HG02623 (cell line): ENCODE data around the gene SOX21.

Experiments
- ATAC-seq: cut with Tn5 transposase; IDR thresholded peaks from one replicate; pipeline ENCODE4 v1.9.1; 2021; ENCODE audit warnings: moderate library complexity; ENCODE audit not compliant: unreplicated experiment

Gene SOX21

DNA sequence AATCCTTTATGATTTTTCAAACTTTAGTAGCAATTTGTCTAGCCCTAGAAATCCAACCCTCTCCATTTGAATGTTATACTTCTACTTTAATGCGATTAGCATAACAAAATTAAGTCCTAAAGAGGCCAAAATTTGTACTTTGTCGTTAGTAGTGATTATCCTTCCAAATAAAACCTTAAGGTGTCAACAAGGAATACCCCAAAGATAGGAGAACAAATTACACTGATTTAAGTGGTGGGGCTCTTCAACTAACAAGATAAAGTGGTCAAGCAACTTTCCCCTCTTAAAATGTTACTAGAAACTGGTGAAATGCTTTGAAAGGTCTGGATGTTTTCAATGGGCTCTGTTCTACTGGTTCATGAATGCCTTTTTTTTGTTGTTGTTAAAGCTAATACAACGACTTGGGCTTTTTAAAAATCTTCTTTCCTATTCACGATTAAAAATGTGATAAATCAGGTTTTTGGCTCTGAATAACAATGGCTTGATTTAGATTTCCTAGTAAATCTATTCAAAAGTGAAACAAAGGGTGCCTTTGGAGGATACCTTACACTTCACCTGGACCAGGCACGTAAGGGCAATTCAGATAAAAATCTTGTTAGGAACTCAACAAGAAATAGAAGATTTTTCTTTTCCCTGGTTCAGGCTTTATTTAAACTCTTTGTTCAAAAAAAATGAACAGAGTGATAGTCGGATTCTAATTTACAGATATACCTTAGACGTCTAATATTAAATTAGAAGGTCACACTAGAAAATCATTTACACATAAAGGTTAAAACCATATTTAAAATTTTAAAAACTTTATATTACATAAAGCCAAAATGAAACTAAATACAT is 3.1 kb downstream of the SOX21 start:
- ATAC-seq: no peak

DNA sequence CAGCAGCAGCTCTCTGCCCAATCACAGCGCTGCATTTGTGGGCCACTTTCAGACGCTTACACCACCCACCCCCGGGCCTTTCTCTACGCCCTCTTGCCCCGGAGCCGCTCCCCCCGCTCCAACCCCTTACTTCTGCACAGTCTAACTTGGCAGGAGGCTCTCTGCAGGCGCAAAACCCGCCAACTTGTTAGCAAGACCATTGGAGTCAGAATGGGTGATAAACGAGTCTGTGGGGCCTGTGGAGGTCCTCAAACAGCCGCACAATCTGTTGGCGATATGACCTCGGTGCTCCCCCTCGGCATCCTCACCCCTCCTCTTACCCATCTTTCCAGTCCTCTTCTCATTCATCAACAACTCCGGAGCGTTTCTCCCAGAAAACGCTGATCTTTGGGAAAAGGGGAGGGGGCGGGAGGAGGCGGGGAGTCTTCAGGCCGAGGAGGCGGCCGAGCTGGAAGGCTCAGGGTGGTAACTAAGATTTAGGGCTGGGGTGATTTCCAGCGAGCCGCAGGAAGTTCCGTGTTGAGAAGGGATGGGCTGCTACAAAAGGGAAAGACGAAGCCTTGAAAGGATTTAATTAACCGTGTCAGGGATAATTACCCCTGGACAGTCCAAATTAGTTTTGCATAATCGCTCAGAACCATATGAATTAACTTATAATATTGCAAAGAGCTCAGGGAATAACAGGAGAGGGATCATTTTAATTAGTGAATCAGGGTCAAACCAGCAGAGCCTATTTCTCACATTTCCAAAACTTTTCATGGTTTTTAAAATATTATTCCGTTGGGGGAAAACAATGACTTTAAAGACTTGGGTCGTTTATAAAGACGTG is 4.1 kb downstream of the SOX21 start:
- ATAC-seq: no peak

DNA sequence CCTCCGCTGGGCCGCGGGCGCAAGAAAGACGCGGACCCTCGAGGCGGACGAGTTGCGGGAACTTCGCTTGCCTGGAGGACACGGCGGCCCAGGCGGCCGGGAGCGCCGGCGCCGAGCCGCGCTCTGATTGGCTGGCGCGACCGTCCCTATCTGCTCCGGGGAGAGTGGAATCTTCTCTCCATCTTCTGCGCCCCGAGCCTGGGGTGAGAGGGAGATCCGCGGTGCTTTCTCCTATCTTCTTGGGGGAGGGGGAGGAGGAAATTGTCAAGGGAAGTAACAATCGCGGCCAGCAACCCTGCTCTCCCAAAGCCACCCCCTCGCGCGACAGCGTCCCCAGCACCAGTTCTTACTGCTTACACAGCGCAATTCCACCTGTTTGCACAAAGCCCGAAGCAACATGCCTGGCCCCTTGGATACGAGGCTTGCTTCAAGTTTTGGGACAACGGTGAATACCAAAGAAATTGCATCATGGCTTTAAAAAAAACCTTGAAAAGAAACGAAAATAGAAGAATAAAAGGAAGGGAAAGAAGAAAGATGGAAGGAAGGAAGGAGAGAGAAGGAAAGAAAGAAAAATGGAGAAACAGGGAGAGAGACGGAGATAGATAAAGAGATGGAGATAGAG is 4.8 kb downstream of the SOX21 start:
- no peak for ATAC-seq

GRCh38 chr13:94706843-94707399 is 5.4 kb downstream of the SOX21 start:
- no peak for ATAC-seq

GRCh38 chr13:94706101-94706842 is 6.1 kb downstream of the SOX21 start:
- no peak for ATAC-seq

DNA sequence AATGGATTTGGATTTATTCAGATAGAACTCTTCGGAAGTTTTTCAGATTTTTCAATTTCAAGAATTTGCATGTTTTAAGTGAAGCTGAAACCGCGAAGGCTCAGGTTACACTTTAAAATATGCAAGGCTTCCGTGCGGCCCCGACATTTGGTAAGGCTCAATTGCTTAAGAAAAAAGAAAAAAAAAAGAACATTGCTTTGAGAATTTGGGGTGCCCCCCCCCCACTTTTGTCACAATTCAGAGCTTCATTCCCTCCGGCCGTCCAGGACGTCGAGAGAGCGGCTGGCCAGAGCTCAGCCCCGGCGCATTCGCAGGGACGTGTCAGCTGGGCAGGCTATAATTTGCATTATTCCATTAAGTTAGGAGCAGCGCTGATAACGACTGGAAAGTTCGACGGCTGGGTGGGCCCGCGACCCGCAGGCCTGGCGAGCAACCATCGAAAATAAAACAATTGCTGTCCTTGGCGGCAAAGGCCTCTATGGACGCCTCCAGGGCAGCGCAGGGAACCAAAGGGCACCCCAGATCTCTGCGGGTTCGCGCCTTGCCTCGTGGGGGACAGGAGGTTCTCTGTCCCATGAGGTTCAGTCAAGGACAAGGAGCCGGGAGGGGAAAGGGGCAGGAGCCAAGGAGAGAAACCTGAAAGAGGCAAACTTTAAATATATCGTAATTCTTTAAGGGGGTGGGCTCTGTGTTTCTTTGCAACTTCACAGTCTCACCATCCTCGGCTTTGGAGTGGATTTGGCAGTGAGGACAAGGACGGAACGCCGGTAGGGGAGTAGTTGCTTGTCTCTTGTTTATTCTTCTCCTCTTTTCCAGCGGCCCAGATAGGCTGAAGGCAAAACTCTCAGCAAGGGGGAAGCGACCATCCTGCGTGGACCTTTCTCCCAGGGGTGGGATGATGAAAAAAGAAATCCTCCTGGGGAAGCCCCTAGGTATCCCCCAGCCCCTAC is 7.0 kb downstream of the SOX21 start:
- no peak for ATAC-seq

DNA sequence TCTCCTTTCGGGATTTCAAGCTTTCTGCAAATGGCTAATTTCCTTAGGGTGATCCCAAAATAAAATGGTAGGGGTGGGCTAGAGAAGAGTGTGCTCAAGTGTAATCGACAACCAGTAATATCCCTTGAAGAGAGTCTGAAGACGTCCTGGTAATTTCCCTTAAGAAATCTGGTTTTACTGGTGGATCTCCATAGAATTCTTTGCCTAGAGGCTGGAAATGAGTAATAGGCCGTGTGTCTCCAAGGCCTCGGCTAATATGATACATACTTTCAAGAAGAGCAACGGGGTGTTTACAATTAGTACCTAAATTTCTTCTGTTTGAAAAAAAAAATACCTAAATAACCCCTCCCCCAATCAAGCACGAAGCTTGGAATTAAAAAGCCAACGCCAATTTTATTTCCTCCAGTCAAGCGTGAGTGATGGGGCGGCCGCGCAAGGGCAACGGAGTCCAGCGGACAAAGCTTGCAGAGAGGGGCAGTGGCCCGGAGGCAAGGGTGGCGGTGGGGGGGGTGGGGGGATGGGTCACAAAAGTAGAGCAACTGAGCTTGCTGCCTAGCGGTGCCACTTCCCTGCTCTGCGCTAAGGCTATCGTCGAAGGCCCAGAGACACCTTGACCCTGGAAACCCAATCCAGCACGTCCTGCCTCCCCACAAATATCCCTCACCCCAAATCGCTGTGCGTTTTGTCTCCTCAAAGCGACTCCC is 7.8 kb downstream of the SOX21 start:
- no peak for ATAC-seq

GRCh38 chr13:94703721-94704314 is 8.5 kb downstream of the SOX21 start:
- no peak for ATAC-seq

- no peak for ATAC-seq
Measured at GRCh38 chr13:94703271-94703670, 9.1 kb downstream of the SOX21 start.

DNA sequence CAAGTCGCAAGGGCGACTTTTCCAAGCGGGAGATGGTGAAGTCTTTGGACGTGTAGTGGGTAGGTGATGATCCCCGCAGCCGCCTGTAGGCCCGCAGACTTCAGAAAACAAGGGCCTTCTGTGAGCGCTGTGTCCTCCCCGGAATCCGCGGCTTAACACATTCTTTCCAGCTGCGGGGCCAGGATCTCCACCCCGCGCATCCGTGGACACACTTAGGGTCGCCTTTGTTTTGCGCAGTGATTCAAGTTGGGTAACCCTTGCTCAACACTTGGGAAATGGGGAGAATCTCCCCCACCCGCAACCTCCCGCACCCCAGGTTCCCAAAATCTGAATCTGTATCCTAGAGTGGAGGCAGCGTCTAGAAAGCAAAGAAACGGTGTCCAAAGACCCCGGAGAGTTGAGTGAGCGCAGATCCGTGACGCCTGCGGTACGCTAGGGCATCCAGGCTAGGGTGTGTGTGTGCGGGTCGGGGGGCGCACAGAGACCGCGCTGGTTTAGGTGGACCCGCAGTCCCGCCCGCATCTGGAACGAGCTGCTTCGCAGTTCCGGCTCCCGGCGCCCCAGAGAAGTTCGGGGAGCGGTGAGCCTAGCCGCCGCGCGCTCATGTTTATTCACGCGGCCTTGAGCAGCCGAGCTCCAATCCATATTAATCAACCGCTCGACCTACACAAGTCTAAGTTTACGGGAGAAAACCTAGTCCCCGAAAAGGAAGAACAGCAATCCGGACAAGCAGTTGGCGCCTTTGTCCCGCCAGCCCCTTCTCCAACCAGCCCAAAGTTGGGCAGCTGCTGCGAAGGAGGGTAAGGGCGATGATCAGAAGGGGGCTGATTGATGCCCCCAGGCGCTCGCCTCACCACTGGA is 9.9 kb downstream of the SOX21 start:
- no peak for ATAC-seq

- no peak for ATAC-seq
Measured at GRCh38 chr13:94701313-94702180, 10.8 kb downstream of the SOX21 start.

- no peak for ATAC-seq
Measured at GRCh38 chr13:94700536-94700935, 11.8 kb downstream of the SOX21 start.

GRCh38 chr13:94700051-94700535 is 12.3 kb downstream of the SOX21 start:
- no peak for ATAC-seq

- ATAC-seq: no peak
Measured at GRCh38 chr13:94696171-94696570, 16.2 kb downstream of the SOX21 start.

DNA sequence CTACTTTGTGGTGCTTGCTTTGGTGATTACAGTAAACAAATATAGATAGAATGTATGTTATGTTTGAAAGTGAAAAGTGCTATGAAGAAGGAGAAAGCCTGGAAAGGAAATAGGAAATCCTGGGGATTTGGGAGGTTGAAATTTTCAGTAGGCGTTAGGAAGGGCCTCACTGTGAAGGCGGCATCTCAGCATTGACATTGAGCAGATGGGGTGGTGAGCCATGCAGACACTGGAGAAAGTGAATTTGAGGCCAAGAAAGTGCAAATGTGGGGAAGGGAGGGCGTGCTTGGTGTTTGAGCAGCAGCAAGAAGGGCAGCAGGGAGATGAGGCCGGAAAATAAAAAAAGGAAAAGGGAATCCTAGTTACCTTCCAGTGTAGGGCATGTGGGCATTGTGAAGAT is 20.3 kb downstream of the SOX21 start:
- ATAC-seq: no peak

DNA sequence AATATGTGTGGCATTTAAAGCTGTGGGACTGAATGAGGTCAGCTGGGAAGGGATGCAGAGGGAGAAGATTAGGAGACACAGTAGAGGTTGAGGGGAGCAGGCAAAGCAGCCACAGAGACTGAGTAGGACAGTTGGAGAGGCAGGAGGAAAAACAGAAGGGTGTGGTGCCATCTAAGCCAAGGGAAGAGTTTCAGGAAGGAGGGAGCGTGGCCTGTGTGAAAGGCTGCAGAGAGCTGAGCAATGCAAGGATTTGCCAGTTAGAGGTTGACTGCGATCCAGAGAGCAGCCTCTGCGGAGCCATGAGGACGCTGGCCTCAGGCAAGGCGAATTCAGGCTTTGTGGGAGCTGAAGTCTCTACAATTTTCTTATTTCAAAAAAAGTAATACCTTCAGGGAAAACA is 28.9 kb downstream of the SOX21 start:
- no peak for ATAC-seq

DNA sequence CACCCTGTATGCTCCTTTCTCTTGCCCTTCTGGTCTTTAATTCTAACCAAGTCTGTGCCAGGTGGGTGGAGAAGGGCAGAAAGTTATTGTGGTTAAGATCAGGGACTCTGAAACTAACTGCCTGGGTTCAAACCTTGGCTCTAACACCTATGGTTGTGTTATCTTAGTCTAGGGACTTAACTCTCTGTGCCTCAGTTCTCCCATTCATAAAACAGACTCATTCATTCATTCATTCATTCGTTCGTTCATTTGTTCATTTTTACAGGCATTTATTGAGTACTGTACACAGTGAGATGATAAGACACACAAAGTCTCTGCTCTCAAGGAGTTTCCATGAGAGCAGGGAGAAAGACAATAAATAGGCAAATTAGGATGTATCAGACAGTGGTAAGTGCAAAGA is 30.1 kb downstream of the SOX21 start:
- no peak for ATAC-seq
